WTC11 (cell line): ENCODE data around the gene TTC39C.

Source experiments
- FOXK1 ChIP-seq: sonication (generic); formaldehyde crosslinking; IDR thresholded peaks from 2 replicates; pipeline ENCODE4 v1.8.0; 2022; ENCODE audit warnings: mild to moderate bottlenecking, moderate library complexity, missing genetic modification reagents
- NR3C1 ChIP-seq: sonication (generic); formaldehyde crosslinking; conservative IDR thresholded peaks from 2 replicates; pipeline ENCODE4 v1.8.1; 2023; ENCODE audit warnings: low read depth, mild to moderate bottlenecking, missing genetic modification reagents
- TCF7 ChIP-seq: sonication (generic); formaldehyde crosslinking; IDR thresholded peaks from 2 replicates; pipeline ENCODE4 v1.8.0; 2022; ENCODE audit warnings: mild to moderate bottlenecking, low read depth, missing genetic modification reagents, moderate library complexity
- TF ChIP-seq, protein P1 (sequence below): fragments of 200-600 bp; IDR thresholded peaks from 2 replicates; pipeline ENCODE4 v1.8.0; 2022; ENCODE audit warnings: antibody characterized with exemption
- TF ChIP-seq, protein P2 (sequence below): sonication (generic); formaldehyde crosslinking; IDR thresholded peaks from 2 replicates; pipeline ENCODE4 v1.8.0; 2023; ENCODE audit warnings: mild to moderate bottlenecking, missing genetic modification reagents

GRCh38 chr18:24048261-24048660 is 33.7 kb downstream of the TTC39C start:
- TF ChIP-seq TCF7 (CRISPR knock-in tag): no peak
- TF ChIP-seq, protein P1, sequence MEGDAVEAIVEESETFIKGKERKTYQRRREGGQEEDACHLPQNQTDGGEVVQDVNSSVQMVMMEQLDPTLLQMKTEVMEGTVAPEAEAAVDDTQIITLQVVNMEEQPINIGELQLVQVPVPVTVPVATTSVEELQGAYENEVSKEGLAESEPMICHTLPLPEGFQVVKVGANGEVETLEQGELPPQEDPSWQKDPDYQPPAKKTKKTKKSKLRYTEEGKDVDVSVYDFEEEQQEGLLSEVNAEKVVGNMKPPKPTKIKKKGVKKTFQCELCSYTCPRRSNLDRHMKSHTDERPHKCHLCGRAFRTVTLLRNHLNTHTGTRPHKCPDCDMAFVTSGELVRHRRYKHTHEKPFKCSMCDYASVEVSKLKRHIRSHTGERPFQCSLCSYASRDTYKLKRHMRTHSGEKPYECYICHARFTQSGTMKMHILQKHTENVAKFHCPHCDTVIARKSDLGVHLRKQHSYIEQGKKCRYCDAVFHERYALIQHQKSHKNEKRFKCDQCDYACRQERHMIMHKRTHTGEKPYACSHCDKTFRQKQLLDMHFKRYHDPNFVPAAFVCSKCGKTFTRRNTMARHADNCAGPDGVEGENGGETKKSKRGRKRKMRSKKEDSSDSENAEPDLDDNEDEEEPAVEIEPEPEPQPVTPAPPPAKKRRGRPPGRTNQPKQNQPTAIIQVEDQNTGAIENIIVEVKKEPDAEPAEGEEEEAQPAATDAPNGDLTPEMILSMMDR: no peak
- TF ChIP-seq NR3C1 (CRISPR knock-in tag): no peak
- TF ChIP-seq, protein P2, sequence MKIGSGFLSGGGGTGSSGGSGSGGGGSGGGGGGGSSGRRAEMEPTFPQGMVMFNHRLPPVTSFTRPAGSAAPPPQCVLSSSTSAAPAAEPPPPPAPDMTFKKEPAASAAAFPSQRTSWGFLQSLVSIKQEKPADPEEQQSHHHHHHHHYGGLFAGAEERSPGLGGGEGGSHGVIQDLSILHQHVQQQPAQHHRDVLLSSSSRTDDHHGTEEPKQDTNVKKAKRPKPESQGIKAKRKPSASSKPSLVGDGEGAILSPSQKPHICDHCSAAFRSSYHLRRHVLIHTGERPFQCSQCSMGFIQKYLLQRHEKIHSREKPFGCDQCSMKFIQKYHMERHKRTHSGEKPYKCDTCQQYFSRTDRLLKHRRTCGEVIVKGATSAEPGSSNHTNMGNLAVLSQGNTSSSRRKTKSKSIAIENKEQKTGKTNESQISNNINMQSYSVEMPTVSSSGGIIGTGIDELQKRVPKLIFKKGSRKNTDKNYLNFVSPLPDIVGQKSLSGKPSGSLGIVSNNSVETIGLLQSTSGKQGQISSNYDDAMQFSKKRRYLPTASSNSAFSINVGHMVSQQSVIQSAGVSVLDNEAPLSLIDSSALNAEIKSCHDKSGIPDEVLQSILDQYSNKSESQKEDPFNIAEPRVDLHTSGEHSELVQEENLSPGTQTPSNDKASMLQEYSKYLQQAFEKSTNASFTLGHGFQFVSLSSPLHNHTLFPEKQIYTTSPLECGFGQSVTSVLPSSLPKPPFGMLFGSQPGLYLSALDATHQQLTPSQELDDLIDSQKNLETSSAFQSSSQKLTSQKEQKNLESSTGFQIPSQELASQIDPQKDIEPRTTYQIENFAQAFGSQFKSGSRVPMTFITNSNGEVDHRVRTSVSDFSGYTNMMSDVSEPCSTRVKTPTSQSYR (CRISPR knock-in tag): no peak
- TF ChIP-seq FOXK1 (CRISPR knock-in tag): no peak
